Endothelial cell of umbilical vein (primary cell): ENCODE measurements around the gene ZDHHC7. TPM values are rescaled to one million over a fixed set of nuclear protein-coding genes. Genes with fewer than 3 reads are reported as not detected.

Source experiments
- BruUV-seq: library from RNA; stranded (reverse); fragments of 400-500 nt; replicated peaks from 2 replicates; lab custom pipeline; 2021; lab: Mats Ljungman, UMichigan
- CTCF ChIA-PET: fragments of 300-600, 350-600 bp; sonication (Branson Sonifier 250); formaldehyde crosslinking; loops from one replicate; lab custom pipeline; 2021; ENCODE audit warnings: antibody characterized with exemption, inconsistent platforms; lab: Charles Lee
- POLR2A ChIA-PET: fragments of 300-600, 350-600 bp; sonication (Branson Sonifier 250); formaldehyde crosslinking; loops from one replicate; lab custom pipeline; 2021; ENCODE audit warnings: antibody characterized with exemption, inconsistent platforms; lab: Charles Lee
- DNase-seq: peaks from one replicate; pipeline ENCODE4 v3.0.0-alpha.2; 2011; ENCODE audit warnings: low read depth, low spot score
- FAIRE-seq: peaks from 2 replicates; lab custom pipeline; 2011; peaks lifted over from hg19 to GRCh38; lab: Jason Lieb, UNC
- H2AFZ ChIP-seq: 2 replicates; pipeline ENCODE4 v1.6.0; 2012; ENCODE audit warnings: low read depth, low read length, control low read depth, inconsistent platforms
- H3K27ac ChIP-seq: 2 replicates; pipeline ENCODE4 v1.5.1; 2011; ENCODE audit warnings: low read depth, mild to moderate bottlenecking, control low read depth, low read length, moderate library complexity; ENCODE audit not compliant: insufficient read depth
- H3K27me3 ChIP-seq, 2 experiments: 2 replicates each; pipeline versions ENCODE4 v1.6.0 to v1.6.1; 2011; ENCODE audit warnings: low read length in 2 of 2, mixed read lengths in 1 of 2; ENCODE audit not compliant: control insufficient read depth in 2 of 2, insufficient read depth in 2 of 2
- H3K36me3 ChIP-seq, 2 experiments: 2 replicates in 1 of 2; 3 replicates in 1 of 2; pipeline ENCODE4 v1.5.1; 2011; ENCODE audit warnings: low read length in 2 of 2, mild to moderate bottlenecking in 1 of 2, moderate library complexity in 1 of 2; ENCODE audit not compliant: control insufficient read depth in 2 of 2, insufficient read depth in 2 of 2; ENCODE audit errors: extremely low read depth in 1 of 2
- H3K4me1 ChIP-seq: 3 replicates; pipeline ENCODE4 v1.5.1; 2011; ENCODE audit warnings: mild to moderate bottlenecking, low read length; ENCODE audit not compliant: control insufficient read depth, insufficient read depth; ENCODE audit errors: extremely low read depth
- H3K4me2 ChIP-seq: 2 replicates; pipeline ENCODE4 v1.6.1; 2011; ENCODE audit warnings: low read length, control low read depth, mixed read lengths; ENCODE audit not compliant: insufficient read depth
- H3K4me3 ChIP-seq, 3 experiments: fragments of 200-600 bp in 1 of 3; sonication (generic), shearing (Covaris generic) in 1 of 3; replicated peaks in 1 of 3; 2 replicates each; pipeline ENCODE4 v1.5.1; 2011 to 2016; ENCODE audit warnings: control low read depth in 3 of 3, low read length in 3 of 3, mild to moderate bottlenecking in 2 of 3, inconsistent platforms in 1 of 3, low read depth in 1 of 3, moderate library complexity in 1 of 3; ENCODE audit not compliant: insufficient read depth in 1 of 3
- H3K79me2 ChIP-seq: 2 replicates; pipeline ENCODE4 v1.6.0; 2012; ENCODE audit warnings: low read length, inconsistent platforms; ENCODE audit not compliant: control insufficient read depth, insufficient read depth
- H3K9ac ChIP-seq: replicated peaks from 2 replicates; pipeline ENCODE3; 2011; ENCODE audit warnings: low read length, control low read depth; ENCODE audit not compliant: insufficient read depth; ENCODE audit errors: extremely low read depth
- H3K9me1 ChIP-seq: replicated peaks from 3 replicates; pipeline ENCODE4 v1.6.0; 2011; ENCODE audit warnings: mild to moderate bottlenecking, low read length; ENCODE audit not compliant: control insufficient read depth, insufficient read depth; ENCODE audit errors: extremely low read depth
- H3K9me3 ChIP-seq: replicated peaks from 2 replicates; pipeline ENCODE4 v1.5.1; 2012; ENCODE audit warnings: low read length, inconsistent platforms; ENCODE audit not compliant: control insufficient read depth, insufficient read depth
- H4K20me1 ChIP-seq: replicated peaks from 2 replicates; pipeline ENCODE3; 2011; ENCODE audit warnings: mild to moderate bottlenecking, low read length; ENCODE audit not compliant: control insufficient read depth, insufficient read depth; ENCODE audit errors: extremely low read depth
- CTCF ChIP-seq, 2 donors: IDR thresholded peaks; 1 replicate in 1 of 2; 2 replicates in 1 of 2; pipeline ENCODE4 v1.5.1; 2011; ENCODE audit warnings: low read length in 2 of 2, mild to moderate bottlenecking in 2 of 2, moderate library complexity in 2 of 2, control low read depth in 1 of 2, inconsistent platforms in 1 of 2, low read depth in 1 of 2; ENCODE audit not compliant: insufficient read depth in 1 of 2; ENCODE audit errors: extremely low read depth in 1 of 2
- EZH2 ChIP-seq: IDR thresholded peaks from 2 replicates; pipeline ENCODE4 v1.6.1; 2012; ENCODE audit warnings: borderline replicate concordance, low read depth, mild to moderate bottlenecking, moderate library complexity, low read length, inconsistent platforms; ENCODE audit not compliant: severe bottlenecking
- FOS ChIP-seq: IDR thresholded peaks from 2 replicates; pipeline ENCODE4 v1.6.1; 2011; ENCODE audit warnings: mild to moderate bottlenecking, low read length, moderate library complexity, borderline replicate concordance; ENCODE audit not compliant: insufficient read depth
- GATA2 ChIP-seq: IDR thresholded peaks from 2 replicates; pipeline ENCODE4 v1.7.0; 2011; ENCODE audit warnings: low read depth, mild to moderate bottlenecking, moderate library complexity, mixed read lengths, low read length; ENCODE audit not compliant: insufficient read length, insufficient read depth
- JUN ChIP-seq: IDR thresholded peaks from 2 replicates; pipeline ENCODE4 v1.6.1; 2011; ENCODE audit warnings: borderline replicate concordance, low read depth; ENCODE audit not compliant: insufficient read length, insufficient read depth
- MYC ChIP-seq: IDR thresholded peaks from one replicate; pipeline ENCODE4 v1.6.1; 2011; ENCODE audit warnings: mild to moderate bottlenecking, low read depth, low read length
- POLR2A ChIP-seq: IDR thresholded peaks from 2 replicates; pipeline ENCODE4 v1.6.1; 2012; ENCODE audit warnings: low read depth, mild to moderate bottlenecking, control low read depth, low read length
- POLR2AphosphoS5 ChIP-seq: IDR thresholded peaks from 2 replicates; pipeline ENCODE4 v1.6.1; 2012; ENCODE audit warnings: low read depth, mild to moderate bottlenecking, control low read depth, low read length, moderate library complexity; ENCODE audit not compliant: insufficient read depth
- dilution Hi-C: fragments of 300-500 bp; cut with MboI; formaldehyde crosslinking; loops from one replicate; pipeline ENCODE4 v1.15.0; 2019; ENCODE audit warnings: low sequenced_read_pairs; ENCODE audit not compliant: extremely low pct_ligation_motif_present
- intact Hi-C: fragments of 100-400 bp; cut with micrococcal nuclease; formaldehyde crosslinking; loops from one replicate; pipeline ENCODE4 v1.10.0; 2022
- polyA plus RNA-seq, 4 experiments: library from polyadenylated mRNA; depleted of rRNA in 3 of 4; stranded (reverse) in 3 of 4; unstranded in 1 of 4; fragments of >200 nt; gene quantifications; 2 replicates each; pipeline versions ENCODE4 v1.2.1 to v1.2.3, GENCODE V29; 2011 to 2012; ENCODE audit warnings: missing spikeins in 1 of 4
- total RNA-seq: library from RNA; stranded (reverse); gene quantifications from 2 replicates; pipeline ENCODE4 v1.2.3, GENCODE V29; 2021
- TF ChIP-seq, protein P1 (sequence below): IDR thresholded peaks from 2 replicates; pipeline ENCODE4 v1.6.1; 2011; ENCODE audit not compliant: insufficient read depth, insufficient read length

Gene ZDHHC7
- total and polyA plus RNA-seq, 2 donors (not counting 3 experiments of a cell fraction or from before 2014, with no cell fraction given): 44.1 to 46.2 TPM

DNA sequence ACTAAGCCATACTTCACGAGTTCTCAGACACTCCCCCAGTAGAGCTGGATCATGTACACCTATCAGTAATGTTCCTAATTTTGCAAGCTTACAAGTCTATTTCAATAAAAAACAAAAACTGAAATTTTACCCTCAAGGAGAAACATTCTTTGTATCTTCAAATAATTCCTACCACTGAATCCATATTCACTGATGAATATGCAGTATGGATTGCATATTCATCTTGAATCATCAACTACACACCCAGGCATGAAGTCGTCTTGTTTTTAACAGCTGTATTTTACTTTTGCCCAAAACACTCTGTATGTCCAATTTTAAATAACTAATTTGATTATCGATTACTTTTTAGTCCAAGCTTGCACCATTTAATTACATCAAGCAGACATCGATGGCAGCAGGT is 31.8 kb downstream of the ZDHHC7 start:
- no peak for FAIRE-seq

More for the DNA sequence above, 31.8 kb downstream of the ZDHHC7 start:
- H3K27me3 ChIP-seq: no peaks in the 10 kb centered on the region
- H2AFZ ChIP-seq: no peak overlapping the region
- BruUV-seq: no TSS peak
- no peaks in the 10 kb centered on the region for H3K9me3 ChIP-seq
- TF ChIP-seq JUN (no peak), MYC (no peak), FOS (no peak), CTCF (IDR thresholded peaks at IDR 0.05; ENCODE audit: extremely low read depth in 1 of 2, insufficient read depth in 1 of 2, low read depth in 1 of 2, low read length in 2 of 2) (no peak), POLR2A (no peak), GATA2 (no peak), EZH2 (no peak), POLR2AphosphoS5 (no peak)
- TF ChIP-seq, protein P1, sequence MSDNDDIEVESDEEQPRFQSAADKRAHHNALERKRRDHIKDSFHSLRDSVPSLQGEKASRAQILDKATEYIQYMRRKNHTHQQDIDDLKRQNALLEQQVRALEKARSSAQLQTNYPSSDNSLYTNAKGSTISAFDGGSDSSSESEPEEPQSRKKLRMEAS: no peak
- no peak overlapping the region for H3K27ac ChIP-seq
- POLR2A ChIA-PET: no interaction called here
- CTCF ChIA-PET: interaction anchor here (0.7 to 1.1 kb wide), 2 partner anchors 8 to 913 kb away, joined by 3 to 6 read pairs; no protein-coding TSS in a partner anchor
- H4K20me1 ChIP-seq: no peaks in the 10 kb centered on the region
- DNase-seq: no peak
- peaks cover 16% of the 10 kb centered on the region for H3K4me1 ChIP-seq
- no peak overlapping the region for H3K9ac ChIP-seq
- peaks cover 20% of the 10 kb centered on the region in 2 experiments for H3K36me3 ChIP-seq
- no peak overlapping the region for H3K4me2 ChIP-seq
- intact Hi-C loops: no loop called here
- dilution Hi-C loops: no loop called here
- H3K4me3 ChIP-seq: no peak overlapping the region
- H3K79me2 ChIP-seq: no peaks in the 10 kb centered on the region
- no peaks in the 10 kb centered on the region for H3K9me1 ChIP-seq
